OCI-M2 (cell line): ENCODE data around the gene DENND6B.

Source experiments
- DNase-seq: peaks from one replicate; lab custom pipeline; 2025; ENCODE audit not compliant: unreplicated experiment; lab: John Stamatoyannopoulos, UW

DENND6B gene

DNA sequence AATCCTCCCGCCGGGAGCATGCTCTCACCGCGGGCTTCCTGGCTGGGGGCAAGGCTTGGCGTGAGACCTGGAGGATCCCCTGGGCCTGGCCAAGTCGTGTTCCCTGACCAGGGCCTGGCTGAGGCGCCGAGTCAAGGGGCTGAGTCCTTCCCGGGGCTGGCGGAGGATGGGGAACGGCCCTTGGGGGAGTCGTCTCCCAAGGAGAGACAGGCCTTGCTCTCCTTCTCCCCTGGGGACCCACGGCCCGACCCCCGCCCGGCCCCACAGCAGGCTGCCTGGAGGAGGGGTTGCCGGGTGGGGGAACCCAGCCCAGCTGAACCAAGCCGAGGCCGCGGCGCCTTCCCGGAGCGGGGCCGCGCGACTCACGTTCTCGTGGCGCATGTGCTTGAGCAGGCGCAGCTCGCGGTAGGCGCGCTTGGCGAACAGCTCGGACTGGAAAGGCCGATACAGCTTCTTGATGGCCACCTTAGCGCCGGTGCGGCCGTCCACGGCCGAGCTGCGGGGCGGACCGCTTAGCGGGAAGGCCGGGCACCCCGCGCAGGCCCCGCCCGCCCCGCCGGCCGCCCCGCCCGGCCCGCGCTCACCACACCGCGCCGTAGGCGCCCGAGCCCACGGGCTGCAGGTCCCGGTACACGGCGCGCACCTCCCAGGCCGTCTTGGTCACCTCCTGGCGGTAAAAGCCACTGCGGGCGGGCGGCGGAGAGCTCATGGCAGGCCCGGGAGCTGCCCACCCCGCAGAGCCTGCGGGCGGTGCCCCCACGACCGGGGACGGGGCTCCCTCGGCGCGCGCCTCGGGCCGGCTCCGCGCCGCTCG lies 65.8 kb downstream of the DENND6B start:
- DNase-seq = no peak

DNA sequence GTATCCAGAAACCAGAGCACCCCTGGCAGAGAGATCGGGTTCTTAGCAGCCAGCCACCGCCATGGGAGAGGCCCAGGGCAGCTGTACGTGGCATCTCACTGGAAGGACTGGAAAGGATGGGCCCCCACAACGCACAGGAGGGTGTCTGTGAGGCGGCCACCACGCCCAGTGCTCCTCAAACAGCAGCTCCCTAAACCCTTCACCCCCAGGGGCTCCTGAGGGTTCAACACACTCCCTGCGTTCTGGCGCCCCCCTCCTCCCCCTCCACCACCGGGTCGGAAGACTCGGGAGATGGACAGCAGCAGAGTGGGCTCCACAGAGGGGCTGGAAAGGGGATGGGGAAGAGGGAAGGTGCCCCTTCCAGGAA lies 66.4 kb downstream of the DENND6B start:
- no peak for DNase-seq

- DNase-seq = no peak
Measured at GRCh38 chr22:50259302-50259701, 67.5 kb downstream of the DENND6B start.
